Neural cell (in vitro differentiated cells): ENCODE results near the gene USP40. TPM values are rescaled to one million over a fixed set of nuclear protein-coding genes. Genes with fewer than 3 reads are reported as not detected.

Experiments used
- H2AFZ ChIP-seq: fragments of 200-600, 300-800 bp; sonication (generic), shearing (Covaris generic); 2 replicates; pipeline ENCODE4 v1.6.0; 2014; ENCODE audit warnings: low read depth, mild to moderate bottlenecking, antibody characterized with exemption, low read length, moderate library complexity
- H3F3A ChIP-seq: fragments of 200-600 bp; shearing (Covaris generic); 2 replicates; pipeline ENCODE4 v1.6.1; 2016; ENCODE audit warnings: mild to moderate bottlenecking, moderate library complexity, mixed read lengths, antibody characterized with exemption, low read length; ENCODE audit not compliant: insufficient read depth, poor library complexity, severe bottlenecking
- H3K27ac ChIP-seq: fragments of 200-600, 300-800 bp; sonication (generic), shearing (Covaris generic); 2 replicates; pipeline ENCODE4 v1.5.1; 2014; ENCODE audit warnings: mild to moderate bottlenecking, low read length, moderate library complexity
- H3K27me3 ChIP-seq: fragments of 300-800, 200-600 bp; sonication (generic), shearing (Covaris generic); 2 replicates; pipeline ENCODE4 v1.6.0; 2014; ENCODE audit warnings: mild to moderate bottlenecking, low read depth, low read length, moderate library complexity; ENCODE audit not compliant: insufficient read depth
- H3K36me3 ChIP-seq: fragments of 300-800, 200-600 bp; sonication (generic), shearing (Covaris generic); 2 replicates; pipeline ENCODE4 v1.5.1; 2014; ENCODE audit warnings: mild to moderate bottlenecking, antibody characterized with exemption, low read length, moderate library complexity; ENCODE audit not compliant: insufficient read depth
- H3K4me2 ChIP-seq: fragments of 300-800, 200-600 bp; sonication (generic), shearing (Covaris generic); 2 replicates; pipeline ENCODE4 v1.6.0; 2014; ENCODE audit warnings: mild to moderate bottlenecking, low read length
- H3K4me3 ChIP-seq: fragments of 300-800, 200-600 bp; sonication (generic), shearing (Covaris generic); 2 replicates; pipeline ENCODE4 v1.5.1; 2014; ENCODE audit warnings: mild to moderate bottlenecking, low read length, moderate library complexity
- H3K79me2 ChIP-seq: fragments of 200-600 bp; shearing (Covaris generic); replicated peaks from 2 replicates; pipeline ENCODE4 v1.6.0; 2014; ENCODE audit warnings: mild to moderate bottlenecking, low read length, moderate library complexity; ENCODE audit not compliant: insufficient read depth
- H3K9ac ChIP-seq: fragments of 300-800, 200-600 bp; sonication (generic), shearing (Covaris generic); 2 replicates; pipeline ENCODE4 v1.6.1; 2016; ENCODE audit warnings: mild to moderate bottlenecking, low read length, mixed read lengths
- H3K9me2 ChIP-seq: fragments of 200-600 bp; shearing (Covaris generic); 2 replicates; pipeline ENCODE4 v1.6.1; 2016; ENCODE audit warnings: mild to moderate bottlenecking, low read length, mixed read lengths; ENCODE audit not compliant: insufficient read depth
- H3K9me3 ChIP-seq: fragments of 200-600, 300-800 bp; sonication (generic), shearing (Covaris generic); 2 replicates; pipeline ENCODE4 v1.6.1; 2016; ENCODE audit warnings: mild to moderate bottlenecking, mixed run types, low read length, moderate library complexity, mixed read lengths
- H4K20me1 ChIP-seq: fragments of 200-600 bp; shearing (Covaris generic); 2 replicates; pipeline ENCODE4 v1.6.1; 2016; ENCODE audit warnings: mild to moderate bottlenecking, mixed run types; ENCODE audit not compliant: insufficient read depth
- CTCF ChIP-seq: fragments of 450-650 bp; IDR thresholded peaks from 2 replicates; pipeline ENCODE4 v1.5.1; 2014; ENCODE audit warnings: antibody characterized with exemption, mild to moderate bottlenecking, moderate library complexity; ENCODE audit not compliant: poor library complexity, severe bottlenecking
- EP300 ChIP-seq: fragments of 450-650 bp; conservative IDR thresholded peaks from 2 replicates; pipeline ENCODE4 v1.6.1; 2014; ENCODE audit warnings: antibody characterized with exemption, mild to moderate bottlenecking, moderate library complexity; ENCODE audit not compliant: poor library complexity, severe bottlenecking
- EZH2 ChIP-seq: fragments of 200-600, 300-800 bp; shearing (Covaris generic), sonication (generic); IDR thresholded peaks from 2 replicates; pipeline ENCODE4 v1.6.1; 2014; ENCODE audit warnings: antibody characterized with exemption, low read length, borderline replicate concordance, mild to moderate bottlenecking; ENCODE audit not compliant: insufficient read depth, poor library complexity, severe bottlenecking
- MXI1 ChIP-seq: fragments of 450-650 bp; conservative IDR thresholded peaks from 2 replicates; pipeline ENCODE4 v1.6.1; 2014; ENCODE audit warnings: antibody characterized with exemption, mild to moderate bottlenecking; ENCODE audit not compliant: poor library complexity, severe bottlenecking
- POLR2AphosphoS5 ChIP-seq: IDR thresholded peaks from 2 replicates; pipeline ENCODE4 v1.6.1; 2012
- RAD21 ChIP-seq: fragments of 450-650 bp; conservative IDR thresholded peaks from 2 replicates; pipeline ENCODE4 v1.6.1; 2014; ENCODE audit warnings: antibody characterized with exemption, mild to moderate bottlenecking, moderate library complexity
- SMC3 ChIP-seq: fragments of 450-650 bp; conservative IDR thresholded peaks from 2 replicates; pipeline ENCODE4 v1.6.1; 2014; ENCODE audit warnings: antibody characterized with exemption, mild to moderate bottlenecking, moderate library complexity; ENCODE audit not compliant: poor library complexity
- TAF1 ChIP-seq: IDR thresholded peaks from 2 replicates; pipeline ENCODE4 v1.6.1; 2012; ENCODE audit warnings: low read depth
- polyA plus RNA-seq: library from polyadenylated mRNA; depleted of rRNA; stranded (reverse); fragments of >200 nt; gene quantifications from 2 replicates; pipeline ENCODE4 v1.2.3, GENCODE V29; 2014
- TF ChIP-seq, protein P1 (sequence below): IDR thresholded peaks from 2 replicates; pipeline ENCODE4 v1.6.1; 2012; ENCODE audit warnings: borderline replicate concordance

USP40 gene
- polyA plus RNA-seq, 1 donor from 2014 or later = 33.3 TPM

DNA sequence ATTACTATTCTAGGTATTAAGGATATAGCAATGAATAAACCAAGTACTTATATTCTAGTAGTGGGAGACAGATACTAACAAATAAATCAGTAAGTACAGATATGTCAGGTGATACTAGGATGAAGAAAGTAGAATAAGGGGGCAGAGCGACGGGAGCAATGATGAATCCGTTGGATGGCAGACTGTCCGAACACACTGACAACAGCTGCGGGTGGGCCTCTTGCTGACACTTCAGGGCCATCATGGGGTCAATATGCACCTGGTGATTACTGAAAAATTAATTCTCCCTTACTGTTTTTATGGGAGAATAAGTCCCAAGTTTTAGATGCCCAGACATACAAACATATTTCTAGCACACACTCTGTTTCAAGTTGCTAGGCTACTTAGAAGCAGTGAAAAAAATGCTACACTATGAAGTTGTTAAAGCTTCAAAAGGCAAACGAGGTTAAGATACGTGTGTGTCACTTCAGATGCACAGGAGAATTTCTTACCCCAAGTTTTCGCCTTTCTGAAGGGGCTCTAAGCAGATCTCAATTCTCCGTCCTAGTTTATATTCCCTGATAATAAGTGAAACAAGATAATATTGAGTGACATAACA is 78.7 kb downstream of the USP40 start (continued):
- TF ChIP-seq CTCF (no peak), RAD21 (no peak), EP300 (no peak)

- no peaks in the 10 kb centered on the region for H3F3A ChIP-seq
- H3K36me3 ChIP-seq = peaks cover 3% of the 10 kb centered on the region
- H3K4me3 ChIP-seq = no peak overlapping the region
- no peaks in the 10 kb centered on the region for H3K79me2 ChIP-seq
- no peak overlapping the region for H2AFZ ChIP-seq
- no peaks in the 10 kb centered on the region for H3K9me2 ChIP-seq
- H3K27ac ChIP-seq = no peak overlapping the region
- H3K9me3 ChIP-seq = no peaks in the 10 kb centered on the region
- H3K27me3 ChIP-seq = no peaks in the 10 kb centered on the region
- TF ChIP-seq POLR2AphosphoS5 (no peak), EP300 (no peak), SMC3 (no peak), TAF1 (no peak), MXI1 (no peak), EZH2 (no peak), CTCF (no peak), RAD21 (no peak)
- TF ChIP-seq, protein P1, sequence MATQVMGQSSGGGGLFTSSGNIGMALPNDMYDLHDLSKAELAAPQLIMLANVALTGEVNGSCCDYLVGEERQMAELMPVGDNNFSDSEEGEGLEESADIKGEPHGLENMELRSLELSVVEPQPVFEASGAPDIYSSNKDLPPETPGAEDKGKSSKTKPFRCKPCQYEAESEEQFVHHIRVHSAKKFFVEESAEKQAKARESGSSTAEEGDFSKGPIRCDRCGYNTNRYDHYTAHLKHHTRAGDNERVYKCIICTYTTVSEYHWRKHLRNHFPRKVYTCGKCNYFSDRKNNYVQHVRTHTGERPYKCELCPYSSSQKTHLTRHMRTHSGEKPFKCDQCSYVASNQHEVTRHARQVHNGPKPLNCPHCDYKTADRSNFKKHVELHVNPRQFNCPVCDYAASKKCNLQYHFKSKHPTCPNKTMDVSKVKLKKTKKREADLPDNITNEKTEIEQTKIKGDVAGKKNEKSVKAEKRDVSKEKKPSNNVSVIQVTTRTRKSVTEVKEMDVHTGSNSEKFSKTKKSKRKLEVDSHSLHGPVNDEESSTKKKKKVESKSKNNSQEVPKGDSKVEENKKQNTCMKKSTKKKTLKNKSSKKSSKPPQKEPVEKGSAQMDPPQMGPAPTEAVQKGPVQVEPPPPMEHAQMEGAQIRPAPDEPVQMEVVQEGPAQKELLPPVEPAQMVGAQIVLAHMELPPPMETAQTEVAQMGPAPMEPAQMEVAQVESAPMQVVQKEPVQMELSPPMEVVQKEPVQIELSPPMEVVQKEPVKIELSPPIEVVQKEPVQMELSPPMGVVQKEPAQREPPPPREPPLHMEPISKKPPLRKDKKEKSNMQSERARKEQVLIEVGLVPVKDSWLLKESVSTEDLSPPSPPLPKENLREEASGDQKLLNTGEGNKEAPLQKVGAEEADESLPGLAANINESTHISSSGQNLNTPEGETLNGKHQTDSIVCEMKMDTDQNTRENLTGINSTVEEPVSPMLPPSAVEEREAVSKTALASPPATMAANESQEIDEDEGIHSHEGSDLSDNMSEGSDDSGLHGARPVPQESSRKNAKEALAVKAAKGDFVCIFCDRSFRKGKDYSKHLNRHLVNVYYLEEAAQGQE = no peak
- H3K9ac ChIP-seq = no peak overlapping the region
- H4K20me1 ChIP-seq = no peaks in the 10 kb centered on the region
- H3K4me2 ChIP-seq = no peak overlapping the region
These were observed 79.6 kb downstream of the USP40 start for GRCh38 chr2:233486778-233487552.
